ENCODE measurements around the gene PKD1L1.

Gene PKD1L1

GRCh38 chr7:47978790-47979144, 30.5 kb upstream of the PKD1L1 start:
- FAIRE-seq (no peak), DNase-seq (ENCODE audit: insufficient read length, low spot score) (no peak)
- TF ChIP-seq POLR2A (IDR thresholded peaks at IDR 0.05; ENCODE audit: low read depth, low read length) = no peak

GRCh38 chr7:47973739-47974138, 25.5 kb upstream of the PKD1L1 start:
- no peak for TF ChIP-seq POLR2A (IDR thresholded peaks at IDR 0.05; ENCODE audit: low read depth, low read length)
- no peak for FAIRE-seq
- DNase-seq (ENCODE audit: insufficient read length, low spot score) = no peak

GRCh38 chr7:47970761-47971160, 22.5 kb upstream of the PKD1L1 start:
- no peak for TF ChIP-seq POLR2A (IDR thresholded peaks at IDR 0.05; ENCODE audit: low read depth, low read length)
- FAIRE-seq = no peak

GRCh38 chr7:47968847-47969774, 20.8 kb upstream of the PKD1L1 start:
- peak; percentile 87 for DNase-seq (ENCODE audit: insufficient read length, low spot score)
- TF ChIP-seq POLR2A (IDR thresholded peaks at IDR 0.05; ENCODE audit: low read depth, low read length) = no peak
- peak; percentile 41 for FAIRE-seq

More at GRCh38 chr7:47970761-47971160, 22.5 kb upstream of the PKD1L1 start:
- no peak for DNase-seq (ENCODE audit: insufficient read length, low spot score)

- FAIRE-seq = no peak
- no peak for DNase-seq (ENCODE audit: insufficient read length, low spot score)
- no peak for TF ChIP-seq POLR2A (IDR thresholded peaks at IDR 0.05; ENCODE audit: low read depth, low read length)
These were observed 19.4 kb upstream of the PKD1L1 start for GRCh38 chr7:47967708-47968107.

- TF ChIP-seq POLR2A (IDR thresholded peaks at IDR 0.05; ENCODE audit: low read depth, low read length) = no peak
- DNase-seq (ENCODE audit: insufficient read length, low spot score) (no peak), FAIRE-seq (no peak)
These were observed 18.9 kb upstream of the PKD1L1 start for GRCh38 chr7:47967123-47967522.

GRCh38 chr7:47965456-47965855, 17.2 kb upstream of the PKD1L1 start:
- no peak for DNase-seq (ENCODE audit: insufficient read length, low spot score)
- no peak for FAIRE-seq
- TF ChIP-seq POLR2A (IDR thresholded peaks at IDR 0.05; ENCODE audit: low read depth, low read length) = no peak

GRCh38 chr7:47962262-47962661, 14.0 kb upstream of the PKD1L1 start:
- FAIRE-seq (no peak), DNase-seq (ENCODE audit: insufficient read length, low spot score) (no peak)
- TF ChIP-seq POLR2A (IDR thresholded peaks at IDR 0.05; ENCODE audit: low read depth, low read length) = no peak

- no peak for TF ChIP-seq POLR2A (IDR thresholded peaks at IDR 0.05; ENCODE audit: low read depth, low read length)
- no peak for FAIRE-seq
- DNase-seq (ENCODE audit: insufficient read length, low spot score) = no peak
These were observed 8.9 kb upstream of the PKD1L1 start for GRCh38 chr7:47957156-47957555.

GRCh38 chr7:47956220-47956619, 8.0 kb upstream of the PKD1L1 start:
- FAIRE-seq = no peak
- no peak for DNase-seq (ENCODE audit: insufficient read length, low spot score)
- TF ChIP-seq POLR2A (IDR thresholded peaks at IDR 0.05; ENCODE audit: low read depth, low read length) = no peak

- FAIRE-seq = no peak
- no peak for TF ChIP-seq POLR2A (IDR thresholded peaks at IDR 0.05; ENCODE audit: low read depth, low read length)
- peak; percentile 68 for DNase-seq (ENCODE audit: insufficient read length, low spot score)
These were observed 6.1 kb upstream of the PKD1L1 start for GRCh38 chr7:47954231-47954911.

GRCh38 chr7:47953822-47954221, 5.6 kb upstream of the PKD1L1 start:
- TF ChIP-seq POLR2A (IDR thresholded peaks at IDR 0.05; ENCODE audit: low read depth, low read length) = no peak
- FAIRE-seq = no peak
- DNase-seq (ENCODE audit: insufficient read length, low spot score) = no peak

- FAIRE-seq = no peak
- no peak for TF ChIP-seq POLR2A (IDR thresholded peaks at IDR 0.05; ENCODE audit: low read depth, low read length)
These were observed 4.0 kb upstream of the PKD1L1 start for GRCh38 chr7:47952224-47952623.

GRCh38 chr7:47951374-47951773, 3.1 kb upstream of the PKD1L1 start:
- FAIRE-seq = no peak
- no peak for TF ChIP-seq POLR2A (IDR thresholded peaks at IDR 0.05; ENCODE audit: low read depth, low read length)
- DNase-seq (ENCODE audit: insufficient read length, low spot score) = no peak

More at GRCh38 chr7:47952224-47952623, 4.0 kb upstream of the PKD1L1 start:
- no peak for DNase-seq (ENCODE audit: insufficient read length, low spot score)

GRCh38 chr7:47950714-47951113, 2.4 kb upstream of the PKD1L1 start:
- FAIRE-seq (no peak), DNase-seq (ENCODE audit: insufficient read length, low spot score) (no peak)
- TF ChIP-seq POLR2A (IDR thresholded peaks at IDR 0.05; ENCODE audit: low read depth, low read length) = no peak

Measured in H54 (cell line).